Measurements from ENCODE around the gene HIVEP3.

Gene HIVEP3

DNA sequence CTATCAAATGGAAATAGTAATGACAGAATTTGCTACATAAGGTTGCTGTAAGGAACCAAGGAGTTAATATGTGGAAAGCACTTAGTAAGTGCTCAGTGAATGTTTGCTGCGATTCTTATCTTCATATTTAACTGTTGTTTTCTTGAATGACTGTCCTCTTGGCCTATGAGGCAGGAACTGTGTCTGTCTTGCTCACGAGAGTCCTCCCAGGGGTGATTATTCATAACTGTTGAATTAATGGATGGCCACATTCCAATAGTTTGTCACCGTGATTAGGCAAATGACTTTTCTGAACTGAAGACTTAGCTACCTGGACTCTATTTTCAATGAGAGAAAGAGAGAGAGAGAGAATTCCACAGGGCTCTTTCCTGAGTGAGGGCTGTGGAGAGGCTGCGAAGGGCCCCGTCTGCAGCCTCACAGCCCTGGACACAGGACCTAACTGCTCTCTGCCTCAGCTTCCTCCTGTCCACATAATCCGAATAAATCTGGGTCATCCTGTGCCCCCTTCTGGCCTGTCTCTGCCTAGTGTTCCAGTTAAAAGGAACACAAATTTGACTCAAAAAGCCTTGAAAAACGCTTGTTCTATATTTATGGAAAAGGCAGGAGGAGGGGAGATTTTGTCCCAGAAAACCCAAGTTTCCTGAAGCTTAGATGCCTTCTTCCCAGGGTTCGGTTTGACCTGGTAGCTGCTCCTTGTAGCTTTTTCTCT, 442.7 kb downstream of the HIVEP3 start:
- DNase-seq, result no peak

DNA sequence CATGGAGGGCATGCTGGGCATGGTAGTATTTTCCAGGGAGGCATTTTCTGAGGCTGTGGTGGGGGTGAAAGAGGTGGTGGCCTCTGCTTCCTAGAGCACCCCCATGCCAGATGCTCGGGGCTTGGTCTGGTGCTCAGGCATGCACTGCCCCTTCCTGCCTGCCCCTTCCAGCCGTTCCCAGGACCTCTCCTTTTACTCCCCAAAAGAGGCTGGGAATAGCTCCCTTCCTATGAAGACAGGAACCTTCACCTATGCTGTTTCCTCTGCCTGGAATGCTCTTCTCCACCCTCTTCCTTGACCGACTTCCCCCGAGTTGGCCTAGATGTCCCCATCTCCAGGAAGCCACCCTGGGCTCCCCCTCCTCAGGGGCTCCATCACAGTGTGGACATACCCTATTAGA, 443.4 kb downstream of the HIVEP3 start:
- no peak for DNase-seq

DNA sequence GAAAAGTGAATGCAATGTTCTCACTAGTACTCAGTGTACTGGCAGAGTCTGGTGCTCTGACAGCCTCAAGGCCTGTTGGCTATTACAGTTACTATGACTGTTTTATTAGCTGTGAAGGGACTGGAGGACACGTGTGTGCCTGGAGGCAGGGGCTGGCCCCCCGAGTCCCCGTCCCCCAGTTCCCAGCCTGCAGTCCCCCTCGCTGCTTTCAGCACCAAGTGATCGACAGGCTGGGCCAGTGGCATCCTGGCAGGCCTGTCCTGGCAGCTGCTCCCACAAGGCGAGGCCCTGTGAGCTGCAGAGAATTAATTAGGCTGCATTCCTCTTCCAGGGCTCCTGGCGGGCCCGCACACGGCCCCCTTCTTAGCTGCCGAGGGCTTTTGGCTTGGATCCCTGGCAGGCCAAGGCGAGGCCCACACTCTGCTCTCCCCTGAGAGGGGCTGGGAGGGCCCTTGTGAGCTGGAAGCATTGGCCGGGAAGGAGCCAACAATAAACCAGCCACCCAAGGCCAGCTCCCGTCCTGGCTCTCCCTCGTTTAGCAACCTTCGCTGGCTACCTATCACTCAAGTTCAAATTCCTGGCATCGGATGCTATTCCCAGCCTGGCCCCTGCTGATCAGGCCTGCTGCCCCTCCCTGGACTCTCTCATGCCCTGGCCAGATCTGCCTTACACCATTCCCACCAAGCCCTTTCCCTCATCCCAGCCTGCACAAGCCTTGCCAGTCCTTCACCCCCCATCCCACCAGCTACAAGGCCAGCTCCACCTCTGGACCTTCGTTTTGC, 444.0 kb downstream of the HIVEP3 start:
- DNase-seq, result no peak

GRCh38 chr1:41473738-41474362, 444.9 kb downstream of the HIVEP3 start:
- no peak for DNase-seq

DNA sequence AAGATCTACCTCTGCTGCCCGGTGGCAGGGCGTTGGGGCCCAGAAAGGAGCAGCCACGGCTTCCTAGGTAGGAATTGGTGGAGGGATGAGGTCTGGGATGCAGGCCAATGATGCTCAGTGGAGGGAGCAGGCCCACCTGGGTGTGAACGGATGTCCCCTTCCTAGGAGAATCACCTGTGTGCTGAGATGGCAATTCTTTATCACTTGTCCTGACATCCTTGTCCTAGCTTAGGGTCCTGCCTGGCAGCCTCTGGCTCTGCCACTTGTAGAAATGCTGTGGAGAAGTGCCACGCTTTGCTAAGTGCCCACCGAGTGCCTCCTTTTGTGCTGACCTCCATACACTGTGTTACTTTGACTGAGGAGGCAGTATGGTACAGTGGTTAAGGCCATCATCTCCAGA, 447.1 kb downstream of the HIVEP3 start:
- DNase-seq, result no peak

DNA sequence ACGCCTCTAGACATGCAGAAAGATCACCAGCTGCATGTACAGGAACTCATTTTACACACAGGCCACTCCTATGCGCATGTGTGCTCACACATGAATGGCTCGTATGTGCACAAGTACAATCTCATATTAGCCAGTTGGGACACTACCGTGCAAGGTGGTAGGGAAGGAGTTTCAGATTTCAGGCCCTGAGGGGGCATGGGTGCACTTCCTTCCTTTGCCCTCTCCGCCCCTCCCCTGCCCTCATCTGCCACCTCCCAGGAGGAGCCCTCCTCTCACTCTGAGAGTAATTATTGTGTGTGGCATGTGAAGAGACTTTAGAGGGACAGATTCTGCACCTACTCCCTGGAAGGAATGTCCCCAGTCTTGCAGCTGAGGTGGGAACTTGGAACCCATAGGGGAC, 449.0 kb downstream of the HIVEP3 start:
- DNase-seq, result no peak

- no peak for DNase-seq
Measured at GRCh38 chr1:41468122-41468762, 450.5 kb downstream of the HIVEP3 start.

DNA sequence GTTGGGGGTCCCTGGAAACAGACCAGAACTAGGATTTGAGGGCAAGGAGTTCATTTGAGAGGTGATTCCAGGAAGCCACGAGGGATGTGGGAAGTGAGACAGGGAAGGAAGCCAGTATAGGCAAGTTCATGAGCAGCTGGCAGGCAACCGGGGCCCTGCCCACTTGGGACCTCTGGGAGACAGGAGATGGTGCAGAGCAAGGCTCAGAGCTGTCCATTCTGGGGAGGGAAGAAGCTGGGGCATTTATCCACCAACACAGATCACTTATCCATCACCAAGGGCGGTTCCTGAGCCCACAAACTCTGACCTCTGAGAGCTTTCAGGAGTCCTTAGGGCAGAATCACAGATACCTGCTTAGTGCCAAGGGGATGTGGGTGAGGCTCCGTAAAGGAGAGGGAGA, 451.0 kb downstream of the HIVEP3 start:
- DNase-seq, result no peak

DNA sequence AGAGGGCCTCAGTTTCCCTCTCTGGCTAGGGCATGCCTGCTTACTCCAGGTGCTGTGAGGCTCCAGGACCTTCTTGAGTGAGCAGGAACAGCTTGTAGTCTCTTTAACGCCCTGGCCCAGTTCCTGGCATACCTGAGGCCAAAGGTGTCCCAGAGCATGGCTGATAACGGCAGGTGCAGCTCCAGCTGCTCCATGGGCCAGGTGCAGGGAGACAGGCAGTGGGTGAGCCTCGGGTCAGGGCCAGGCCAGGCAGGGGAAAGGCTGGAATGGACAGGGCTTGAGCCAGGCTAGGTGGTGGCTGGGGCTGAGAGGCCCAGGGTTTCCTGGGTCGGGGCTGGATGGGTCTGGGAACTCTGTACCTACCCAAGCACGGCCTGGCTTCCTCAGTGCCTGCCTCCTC, 452.6 kb downstream of the HIVEP3 start:
- DNase-seq, result no peak

DNA sequence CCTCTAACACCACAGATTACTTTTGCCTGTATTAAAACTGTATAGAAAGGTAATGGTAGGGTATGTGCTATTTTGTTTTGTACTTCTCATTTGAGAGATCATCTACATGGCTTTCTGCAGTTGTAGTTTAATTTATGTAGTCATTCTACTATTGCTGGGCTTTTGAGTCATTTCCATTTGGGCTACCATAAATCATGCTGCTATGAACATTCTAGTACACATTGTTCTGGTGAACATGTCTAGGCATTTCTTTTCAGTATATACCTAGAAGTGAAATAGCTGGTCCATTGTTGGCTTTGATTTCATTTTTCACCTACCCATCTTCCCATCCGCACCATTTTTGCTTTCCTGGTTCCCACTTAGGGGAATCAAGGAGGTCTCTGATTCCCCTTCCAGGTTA, 453.0 kb downstream of the HIVEP3 start:
- DNase-seq, result no peak

DNA sequence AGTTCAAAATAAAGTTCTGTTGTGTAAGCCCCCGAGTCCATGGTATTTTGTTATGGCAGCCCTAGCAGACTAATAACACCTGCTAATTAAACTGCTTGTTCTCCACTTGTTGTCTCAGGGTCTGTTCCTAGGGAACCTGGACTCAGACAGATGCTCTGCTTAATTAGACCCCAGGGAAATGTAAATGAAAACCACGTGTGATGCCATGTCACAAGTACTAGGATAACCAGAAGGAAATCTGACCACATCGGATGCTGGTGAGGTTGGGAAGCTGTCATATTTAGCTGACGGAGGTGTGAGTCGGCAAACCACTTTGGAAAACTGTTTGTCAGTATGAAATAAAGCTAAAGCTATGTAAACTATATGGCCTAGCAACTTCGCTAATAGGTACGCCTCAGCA, 453.8 kb downstream of the HIVEP3 start:
- no peak for DNase-seq

DNA sequence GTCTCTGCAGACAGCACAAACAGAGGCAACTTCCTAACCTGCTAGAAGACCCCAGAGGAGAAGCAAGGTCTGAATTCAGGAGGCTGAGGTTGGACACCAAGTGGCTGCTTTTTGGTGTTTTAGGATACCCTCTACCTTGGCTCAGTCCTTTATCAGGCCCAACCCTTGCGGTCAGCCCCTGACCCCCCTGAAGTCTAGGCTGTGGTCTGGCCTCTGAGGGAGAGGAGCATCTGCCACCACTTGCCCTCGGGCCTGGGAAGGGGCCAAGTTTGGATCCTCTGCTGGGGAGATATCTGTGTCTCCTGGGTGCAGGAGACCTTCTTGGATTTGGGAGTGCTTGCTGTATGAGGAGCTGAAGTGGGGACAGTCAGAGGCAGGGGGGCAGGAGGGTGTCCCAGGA, 455.2 kb downstream of the HIVEP3 start:
- no peak for DNase-seq

DNA sequence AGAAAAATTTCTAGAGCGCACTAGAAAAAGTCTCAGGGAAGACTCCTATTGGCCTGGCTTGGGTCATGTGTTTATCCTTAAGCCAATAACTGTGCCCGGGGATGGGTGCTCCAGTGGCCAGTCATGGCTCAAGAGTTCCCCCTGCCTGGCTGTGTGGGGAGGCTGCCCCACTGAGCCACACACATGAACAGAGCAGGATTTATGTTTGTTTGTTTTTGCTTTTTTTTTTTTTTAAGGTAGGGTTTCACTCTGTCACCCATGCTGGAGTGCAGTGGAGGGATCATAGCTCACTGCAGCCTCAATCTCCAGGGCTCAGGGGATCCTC, 456.1 kb downstream of the HIVEP3 start:
- no peak for DNase-seq

DNA sequence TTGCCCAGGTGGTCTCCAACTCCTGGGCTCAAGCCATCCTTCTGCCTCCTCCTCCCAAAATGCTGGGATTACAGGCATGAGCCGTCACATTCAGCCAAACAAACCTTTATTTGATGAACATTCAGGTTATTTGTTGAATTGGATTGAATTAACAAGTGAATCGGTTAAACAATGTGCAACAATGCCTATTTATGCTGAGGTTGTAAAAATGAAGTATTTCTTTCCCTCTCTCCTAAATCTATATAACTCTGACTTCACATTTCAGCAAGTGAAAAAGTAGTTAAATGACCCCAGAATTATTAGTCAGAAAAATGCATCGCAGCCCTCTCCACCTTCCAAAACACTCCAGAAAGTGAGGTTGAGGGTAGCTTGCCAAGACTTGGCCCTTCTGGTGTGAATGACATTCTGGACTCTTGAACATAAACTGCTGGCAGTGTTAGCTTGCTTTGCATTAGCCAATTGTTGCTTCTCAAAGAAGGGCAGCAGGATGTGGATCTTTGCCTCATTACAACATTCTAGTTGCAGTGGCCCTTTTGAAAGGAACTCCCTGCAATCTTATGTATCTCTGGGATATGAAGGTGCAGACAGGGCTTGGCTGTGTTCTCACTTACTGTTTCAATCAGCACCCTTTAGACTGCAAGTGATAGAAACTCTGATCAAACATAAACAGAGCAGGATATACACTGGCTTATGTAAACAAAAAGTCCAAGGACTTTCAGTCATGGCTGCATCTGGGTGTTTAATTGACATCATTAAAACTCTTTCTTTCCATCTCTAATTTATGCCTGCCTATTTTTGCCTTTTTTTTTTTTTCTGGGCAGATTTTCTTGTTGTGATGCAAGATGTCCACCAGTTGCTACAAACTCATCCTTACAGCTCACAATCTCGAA, 456.7 kb downstream of the HIVEP3 start:
- no peak for DNase-seq

GRCh38 chr1:41456847-41457540, 461.7 kb downstream of the HIVEP3 start:
- DNase-seq, result no peak
